Stimulated activated naive CD8-positive, alpha-beta T cell treated with anti-CD3 and anti-CD28 coated beads, Interleukin-15, amount 100 ng/mL, for 72 hours (primary cell): ENCODE measurements around the gene MT1E.
A peak's percentile ranks its signal among the peaks of the same experiment; 100 is the strongest.

ENCODE experiments used
- ATAC-seq: fragments of 150-1000 bp; cut with Tn5 transposase; 2 replicates; pipeline ENCODE4 v1.10.0; 2021; ENCODE audit warnings: mild to moderate bottlenecking, moderate library complexity
- DNase-seq, 2 donors: peaks; one replicate each; pipeline ENCODE4 v3.0.0; 2021 to 2022
- H3K27ac Mint-ChIP-seq, 2 donors: one replicate each; pipeline ENCODE4 v1.8.0; 2022; ENCODE audit warnings: mild to moderate bottlenecking in 2 of 2, mixed read lengths in 2 of 2, moderate library complexity in 2 of 2
- H3K27me3 Mint-ChIP-seq: one replicate; pipeline ENCODE4 v1.8.0; 2022; ENCODE audit warnings: mixed read lengths
- H3K4me1 Mint-ChIP-seq: one replicate; pipeline ENCODE4 v1.8.0; 2022; ENCODE audit warnings: mild to moderate bottlenecking, mixed read lengths
- H3K4me3 Mint-ChIP-seq, 2 donors: one replicate each; pipeline ENCODE4 v1.8.0; 2022; ENCODE audit warnings: mild to moderate bottlenecking in 2 of 2, mixed read lengths in 2 of 2, moderate library complexity in 1 of 2
- H3K9me3 Mint-ChIP-seq, 2 donors: one replicate each; pipeline ENCODE4 v1.8.0; 2022; ENCODE audit warnings: mixed read lengths in 2 of 2

MT1E gene

GRCh38 chr16:56601325-56601724 lies 24.3 kb upstream of the MT1E start:
- H3K27ac Mint-ChIP-seq, result peak overlapping the region in 1 of 2 donors; percentile 55
- no peaks in the 10 kb centered on the region for H3K9me3 Mint-ChIP-seq
- H3K4me3 Mint-ChIP-seq, result no peak overlapping the region
- ATAC-seq (no peak), DNase-seq (no peak)
- peaks cover 22% of the 10 kb centered on the region for H3K4me1 Mint-ChIP-seq
- H3K27me3 Mint-ChIP-seq, result peaks cover 15% of the 10 kb centered on the region

DNA sequence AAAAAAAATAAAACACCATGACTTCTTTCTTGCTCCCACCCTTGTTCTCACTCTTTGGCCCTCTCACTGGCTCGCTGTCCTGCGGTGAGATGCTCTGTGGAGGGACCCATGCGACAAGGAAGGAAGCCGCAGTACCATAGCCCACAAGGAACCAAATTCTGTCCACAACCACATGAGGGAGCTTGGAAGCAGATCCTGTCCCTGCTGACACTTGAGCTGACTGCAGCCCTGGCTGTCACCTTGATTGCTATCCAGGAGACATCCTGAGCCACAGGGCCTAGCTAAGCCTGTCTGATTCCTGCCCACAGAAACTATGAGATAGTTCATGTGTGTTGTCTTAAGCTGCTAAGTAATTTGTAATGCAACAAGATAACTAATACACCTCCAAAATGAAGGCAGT lies 22.0 kb upstream of the MT1E start:
- no peak overlapping the region for H3K27ac Mint-ChIP-seq
- no peaks in the 10 kb centered on the region for H3K9me3 Mint-ChIP-seq
- H3K4me3 Mint-ChIP-seq, result no peak overlapping the region
- DNase-seq (no peak), ATAC-seq (no peak)
- H3K27me3 Mint-ChIP-seq, result peaks cover 15% of the 10 kb centered on the region
- peaks cover 34% of the 10 kb centered on the region for H3K4me1 Mint-ChIP-seq

DNA sequence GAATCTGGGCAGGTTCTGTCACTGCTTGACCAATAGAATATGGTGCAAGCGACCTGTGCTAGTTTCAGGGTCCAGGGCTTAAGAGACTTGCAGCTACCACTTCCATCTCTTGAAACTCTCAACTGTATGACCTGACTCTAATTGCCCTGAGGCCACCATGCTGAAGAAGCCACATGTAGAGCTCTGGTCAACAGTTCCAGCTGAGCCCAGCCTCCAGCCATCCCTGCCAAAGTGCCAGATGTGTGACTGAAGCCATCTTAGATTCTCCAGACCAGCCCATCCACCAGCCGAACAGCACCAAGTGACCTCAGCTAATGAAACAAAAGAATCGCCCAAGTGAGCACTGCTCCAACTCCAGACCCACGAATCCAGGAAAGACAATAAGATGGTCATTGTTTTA lies 20.6 kb upstream of the MT1E start:
- Mint-ChIP-seq H3K4me1 (peaks cover 48% of the 10 kb centered on the region), H3K27me3 (peaks cover 14% of the 10 kb centered on the region), H3K27ac (no peak overlapping the region), H3K4me3 (no peak overlapping the region), H3K9me3 (no peaks in the 10 kb centered on the region)
- no peak for DNase-seq
- ATAC-seq, result no peak

DNA sequence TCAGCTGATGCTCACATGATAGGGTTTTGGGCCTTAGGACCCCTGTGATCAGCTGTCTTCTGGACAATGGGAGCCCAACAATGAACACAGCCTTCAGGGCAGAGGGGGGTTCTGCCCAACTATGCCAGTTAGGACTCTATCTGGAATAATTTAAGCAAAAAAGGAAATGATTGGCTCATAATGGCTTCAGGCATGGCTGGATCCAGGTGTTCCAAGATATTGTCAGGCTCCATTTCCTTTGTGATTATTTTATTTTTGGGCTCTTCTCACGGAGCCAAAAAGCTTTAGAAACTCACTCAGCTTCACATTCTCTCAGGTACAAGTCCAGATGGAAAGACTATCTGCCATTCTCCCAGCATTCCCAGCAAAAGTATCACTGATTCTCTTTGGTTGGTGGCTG lies 20.1 kb upstream of the MT1E start:
- no peaks in the 10 kb centered on the region for H3K9me3 Mint-ChIP-seq
- H3K4me3 Mint-ChIP-seq, result no peak overlapping the region
- ATAC-seq, result no peak
- no peak for DNase-seq
- peaks cover 9% of the 10 kb centered on the region for H3K27me3 Mint-ChIP-seq
- no peak overlapping the region for H3K27ac Mint-ChIP-seq
- peaks cover 48% of the 10 kb centered on the region for H3K4me1 Mint-ChIP-seq

DNA sequence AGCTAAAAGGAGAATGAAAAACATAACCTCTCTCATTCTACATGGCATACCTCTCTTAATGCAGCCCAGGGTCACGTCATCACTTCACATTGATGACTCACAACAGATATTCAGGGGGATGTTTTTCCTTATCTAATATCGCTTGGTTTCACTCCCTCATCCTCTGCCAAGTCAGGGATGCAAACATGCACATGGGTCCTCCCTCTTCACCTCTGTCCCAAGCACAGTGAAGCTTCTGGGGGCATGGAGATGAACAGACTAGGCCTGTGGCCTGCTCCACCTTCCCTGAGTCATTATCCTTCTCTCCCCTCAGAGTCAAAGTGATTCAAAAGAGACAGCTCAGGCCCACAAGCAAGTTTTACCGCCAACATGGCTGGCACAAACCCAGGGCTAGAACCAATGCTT lies 19.5 kb upstream of the MT1E start:
- Mint-ChIP-seq H3K9me3 (no peaks in the 10 kb centered on the region), H3K27ac (no peak overlapping the region), H3K27me3 (peaks cover 3% of the 10 kb centered on the region), H3K4me1 (peaks cover 51% of the 10 kb centered on the region), H3K4me3 (no peak overlapping the region)
- ATAC-seq (no peak), DNase-seq (peak in 1 of 2 donors; percentile 28)

GRCh38 chr16:56606476-56607108 lies 19.0 kb upstream of the MT1E start:
- Mint-ChIP-seq H3K9me3 (no peaks in the 10 kb centered on the region), H3K4me1 (peaks cover 56% of the 10 kb centered on the region), H3K27ac (peak overlapping the region; percentile 54 to 78), H3K4me3 (peak overlapping the region; percentile 90 to 97), H3K27me3 (no peaks in the 10 kb centered on the region)
- DNase-seq (no peak), ATAC-seq (no peak)

DNA sequence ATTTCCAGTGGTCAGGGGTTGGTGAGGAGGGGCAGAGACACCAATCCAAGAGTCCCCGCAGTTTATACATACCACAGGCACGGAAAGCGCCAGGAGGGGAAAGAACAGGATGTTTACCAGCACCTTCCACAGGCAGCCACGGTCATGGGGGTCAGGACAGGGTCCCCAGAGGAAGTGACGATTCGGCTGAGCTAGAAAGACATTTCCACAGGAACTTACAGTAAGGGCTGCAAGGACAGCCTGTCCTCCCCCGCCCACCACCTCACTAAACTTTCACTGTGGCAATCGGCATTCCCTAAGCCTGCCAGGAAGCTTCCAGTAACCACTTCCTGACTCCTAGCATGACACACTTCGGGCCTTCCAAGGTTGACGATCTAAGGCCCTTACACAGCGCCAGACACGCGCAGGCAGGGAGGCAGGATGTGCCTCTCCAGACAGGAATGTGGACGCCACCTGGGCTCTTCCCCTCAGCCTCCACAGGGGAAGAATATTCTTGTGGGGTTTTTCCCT lies 18.4 kb upstream of the MT1E start:
- Mint-ChIP-seq H3K4me1 (peaks cover 60% of the 10 kb centered on the region), H3K9me3 (no peaks in the 10 kb centered on the region), H3K27ac (peak overlapping the region; percentile 57 to 78), H3K4me3 (peak overlapping the region; percentile 90 to 97), H3K27me3 (no peaks in the 10 kb centered on the region)
- DNase-seq (no peak), ATAC-seq (no peak)

DNA sequence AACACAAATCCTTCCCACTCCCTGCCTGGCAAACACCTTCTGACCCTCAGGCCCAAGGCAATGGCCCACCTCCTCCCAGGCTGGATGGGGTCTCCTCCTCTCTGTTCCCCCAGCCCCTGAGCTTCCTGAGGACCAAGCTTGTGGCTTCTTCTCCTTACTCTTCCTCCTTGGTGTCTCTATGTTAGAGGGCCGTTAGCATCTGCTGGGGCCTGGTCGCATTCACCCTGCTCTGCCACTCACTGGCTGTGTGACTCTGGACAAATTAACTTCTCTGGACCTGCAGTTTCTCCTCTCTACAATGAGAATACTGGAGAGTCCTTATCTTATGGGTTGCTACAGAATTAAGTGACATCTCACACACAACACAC lies 17.9 kb upstream of the MT1E start:
- peaks cover 64% of the 10 kb centered on the region for H3K4me1 Mint-ChIP-seq
- DNase-seq, result no peak
- H3K27ac Mint-ChIP-seq, result peak overlapping the region; percentile 91 to 95

GRCh38 chr16:56608043-56608875 lies 17.3 kb upstream of the MT1E start, which contains the start of gene MT2A:
Gene MT2A, plus strand, starts transcription at chr16:56608584. Its CDS starts 72 bp downstream, at chr16:56608656.
- Mint-ChIP-seq H3K27me3 (no peaks in the 10 kb centered on the region), H3K27ac (peak within 1 kb of the TSS; percentile 91 to 95), H3K9me3 (no peaks in the 10 kb centered on the region), H3K4me1 (peaks cover 70% of the 10 kb centered on the region), H3K4me3 (peak within 1 kb of the TSS; percentile 90 to 97)
- peak; percentile 84 for ATAC-seq
- DNase-seq, result peak; percentile 90 to 92

More for the DNA sequence above, 17.9 kb upstream of the MT1E start:
- H3K9me3 Mint-ChIP-seq, result no peaks in the 10 kb centered on the region
- H3K27me3 Mint-ChIP-seq, result no peaks in the 10 kb centered on the region
- peak overlapping the region; percentile 90 to 97 for H3K4me3 Mint-ChIP-seq
- no peak for ATAC-seq

DNA sequence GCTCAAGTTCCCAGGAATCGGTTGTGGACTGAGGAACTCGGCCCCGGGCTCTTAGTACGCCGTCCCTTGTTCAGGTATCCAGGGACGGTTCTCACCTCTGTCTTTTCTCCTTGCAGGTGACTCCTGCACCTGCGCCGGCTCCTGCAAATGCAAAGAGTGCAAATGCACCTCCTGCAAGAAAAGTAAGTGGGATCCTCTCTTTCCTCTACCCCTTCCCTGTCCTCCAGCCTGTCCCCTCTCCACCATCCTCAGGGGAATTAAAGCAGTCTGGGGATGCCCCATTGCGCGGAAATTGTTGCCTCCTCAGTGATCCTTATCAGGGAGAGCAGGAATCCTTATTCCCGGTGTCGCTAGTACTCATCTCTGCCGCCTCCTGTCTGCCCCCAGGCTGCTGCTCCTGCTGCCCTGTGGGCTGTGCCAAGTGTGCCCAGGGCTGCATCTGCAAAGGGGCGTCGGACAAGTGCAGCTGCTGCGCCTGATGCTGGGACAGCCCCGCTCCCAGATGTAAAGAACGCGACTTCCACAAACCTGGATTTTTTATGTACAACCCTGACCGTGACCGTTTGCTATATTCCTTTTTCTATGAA lies 16.6 kb upstream of the MT1E start:
- Mint-ChIP-seq H3K4me1 (peaks cover 78% of the 10 kb centered on the region), H3K4me3 (peak overlapping the region; percentile 90 to 97), H3K27ac (peak overlapping the region; percentile 91), H3K27me3 (no peaks in the 10 kb centered on the region), H3K9me3 (no peaks in the 10 kb centered on the region)
- ATAC-seq (no peak), DNase-seq (peak in 1 of 2 donors; percentile 36)

DNA sequence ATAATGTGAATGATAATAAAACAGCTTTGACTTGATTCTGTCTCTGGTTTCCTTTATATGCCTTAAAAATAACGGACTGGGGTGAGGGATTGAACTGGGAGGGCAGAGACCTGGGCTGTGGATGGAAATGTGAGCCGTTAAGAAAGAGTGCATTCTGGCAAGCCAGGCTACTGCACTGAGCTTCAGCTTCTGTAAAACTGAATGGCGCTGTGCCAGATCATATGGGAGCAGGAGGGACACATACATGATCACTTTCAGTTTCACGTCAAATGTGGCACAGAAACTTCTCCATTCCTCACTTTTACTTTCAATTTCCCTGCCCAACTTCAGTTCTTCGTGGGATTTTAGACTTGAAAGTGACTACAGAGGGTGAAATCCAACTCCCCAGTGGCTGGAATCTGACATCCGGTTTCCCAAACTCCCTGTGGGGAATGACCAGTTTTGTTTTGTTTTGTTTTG lies 16.1 kb upstream of the MT1E start:
- Mint-ChIP-seq H3K9me3 (no peaks in the 10 kb centered on the region), H3K4me1 (peaks cover 83% of the 10 kb centered on the region), H3K27me3 (no peaks in the 10 kb centered on the region), H3K4me3 (peak overlapping the region; percentile 90 to 97), H3K27ac (peak overlapping the region; percentile 82 to 91)
- ATAC-seq (peak; percentile 48), DNase-seq (peak; percentile 73 to 82)

GRCh38 chr16:56610017-56610608 lies 15.5 kb upstream of the MT1E start:
- H3K27ac Mint-ChIP-seq, result peak overlapping the region; percentile 82 to 91
- peak overlapping the region; percentile 90 to 97 for H3K4me3 Mint-ChIP-seq
- DNase-seq, result peak; percentile 57 to 88
- peaks cover 89% of the 10 kb centered on the region for H3K4me1 Mint-ChIP-seq
- no peaks in the 10 kb centered on the region for H3K9me3 Mint-ChIP-seq
- H3K27me3 Mint-ChIP-seq, result no peaks in the 10 kb centered on the region
- peak; percentile 73 for ATAC-seq

DNA sequence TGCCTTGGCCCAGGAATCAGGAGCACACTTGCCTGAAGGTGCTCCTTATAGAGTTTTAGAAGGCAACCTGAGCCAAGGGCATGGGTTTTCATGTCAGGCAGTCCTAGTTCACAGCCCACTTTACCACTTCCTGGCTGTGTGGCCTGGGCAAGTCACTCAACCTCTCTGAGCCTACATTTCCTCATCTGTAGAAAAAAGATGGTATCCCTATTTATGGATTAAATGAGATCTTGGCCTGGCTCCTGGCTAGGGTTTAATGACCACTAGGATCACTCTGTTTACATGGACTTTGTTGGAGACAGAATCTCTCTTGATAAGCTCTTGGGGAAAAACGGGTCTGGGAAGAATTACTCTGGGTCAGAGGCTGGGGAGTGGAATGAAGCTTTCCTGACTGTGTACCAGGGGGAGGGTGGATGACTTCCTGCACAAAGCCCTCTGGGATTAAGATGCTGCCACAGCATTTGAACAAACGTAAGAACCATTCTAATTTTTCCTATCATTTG lies 14.9 kb upstream of the MT1E start:
- ATAC-seq (peak; percentile 58), DNase-seq (no peak)
- peak overlapping the region; percentile 90 to 97 for H3K4me3 Mint-ChIP-seq
- H3K27me3 Mint-ChIP-seq, result no peaks in the 10 kb centered on the region
- H3K27ac Mint-ChIP-seq, result peak overlapping the region in 1 of 2 donors; percentile 91
- H3K4me1 Mint-ChIP-seq, result peaks cover 94% of the 10 kb centered on the region
- H3K9me3 Mint-ChIP-seq, result no peaks in the 10 kb centered on the region

GRCh38 chr16:56611281-56611833 lies 14.2 kb upstream of the MT1E start:
- peaks cover 89% of the 10 kb centered on the region for H3K4me1 Mint-ChIP-seq
- no peaks in the 10 kb centered on the region for H3K27me3 Mint-ChIP-seq
- DNase-seq (no peak), ATAC-seq (no peak)
- peak overlapping the region; percentile 39 to 91 for H3K27ac Mint-ChIP-seq
- peak overlapping the region; percentile 7 to 97 for H3K4me3 Mint-ChIP-seq
- H3K9me3 Mint-ChIP-seq, result no peaks in the 10 kb centered on the region

DNA sequence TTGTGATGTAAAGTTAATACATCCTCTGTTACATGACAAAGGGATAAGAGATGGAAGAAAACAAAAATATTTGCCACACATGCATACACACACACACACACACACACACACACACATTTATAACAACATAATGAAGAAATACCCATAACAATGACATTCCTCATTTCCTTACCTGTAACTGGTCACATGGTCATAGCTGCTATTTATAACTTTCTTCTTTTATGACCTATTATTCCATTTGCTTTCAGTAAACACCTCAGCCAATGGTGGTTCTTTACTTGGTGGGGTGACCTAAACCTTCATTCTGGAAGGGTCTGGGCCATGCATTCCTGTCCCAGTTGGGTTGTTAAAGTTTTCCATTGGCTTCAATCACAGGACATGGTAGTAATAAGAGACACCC lies 11.9 kb upstream of the MT1E start:
- Mint-ChIP-seq H3K4me1 (peaks cover 87% of the 10 kb centered on the region), H3K9me3 (no peaks in the 10 kb centered on the region), H3K4me3 (peak overlapping the region in 1 of 2 donors; percentile 28), H3K27me3 (peaks cover 23% of the 10 kb centered on the region), H3K27ac (peak overlapping the region; percentile 66 to 74)
- no peak for ATAC-seq
- no peak for DNase-seq
